GM04504 (cell line): ENCODE results near the gene CLIC2.

ENCODE experiments used
- DNase-seq: peaks from one replicate; pipeline ENCODE4 v3.0.0-alpha.2; 2012; ENCODE audit warnings: low read depth

CLIC2 gene

DNA sequence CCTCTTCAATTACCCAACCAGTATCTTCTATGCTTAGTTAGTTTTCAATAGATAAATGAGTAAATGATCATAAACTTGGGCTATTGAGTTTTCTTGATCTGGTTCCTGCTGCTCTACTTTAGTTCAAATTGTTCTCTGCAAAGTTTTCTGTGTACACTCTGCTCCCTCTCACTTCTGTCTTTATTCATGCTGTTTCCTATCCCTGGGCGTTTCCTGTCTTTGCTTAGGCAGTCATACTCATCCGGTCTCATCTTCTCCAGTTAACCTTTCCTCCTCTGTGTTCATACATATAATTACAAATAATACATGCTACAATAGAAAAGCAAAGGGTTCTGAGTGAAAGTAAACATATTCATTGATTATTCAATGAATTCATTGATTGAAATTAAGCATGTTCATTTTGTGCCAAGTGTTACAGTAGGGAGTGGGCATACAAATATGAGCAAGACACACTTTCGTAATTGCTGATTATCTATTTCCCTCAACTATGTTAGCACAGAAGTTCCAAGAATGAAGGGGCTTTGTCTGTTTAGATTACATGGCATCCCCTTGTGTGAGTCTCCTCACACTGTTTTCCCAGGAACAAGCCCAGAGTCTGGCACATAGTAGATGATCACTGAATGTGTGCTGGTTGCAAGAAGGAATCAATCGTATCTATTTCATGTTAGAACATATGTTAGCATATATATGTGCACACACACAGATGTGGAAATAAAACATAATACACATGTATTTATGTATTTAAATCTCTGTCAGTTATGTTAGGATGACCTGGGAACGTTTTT is 71.3 kb downstream of the CLIC2 start:
- no peak for DNase-seq

DNA sequence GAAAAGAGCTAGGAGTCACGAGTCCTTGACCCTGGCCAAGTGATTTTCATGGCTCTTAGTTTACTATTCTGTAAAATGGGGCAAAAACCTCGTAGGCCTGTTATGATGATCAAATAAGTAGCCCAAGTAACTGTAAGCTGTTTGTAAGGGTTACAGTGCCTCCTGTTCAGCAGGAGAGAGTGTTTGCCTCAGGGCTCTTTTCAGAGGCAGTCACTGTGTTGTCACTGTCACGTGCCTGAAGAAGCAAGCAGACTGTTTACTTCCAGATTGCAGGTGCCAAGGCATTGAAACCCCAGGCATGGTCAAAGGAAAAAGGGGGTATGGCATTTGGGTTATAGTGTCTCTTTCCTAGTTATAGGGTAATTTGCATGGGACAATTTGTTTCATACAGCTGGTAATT is 74.7 kb downstream of the CLIC2 start:
- no peak for DNase-seq

GRCh38 chrX:155251391-155251790 is 83.0 kb downstream of the CLIC2 start:
- DNase-seq, result no peak

GRCh38 chrX:155247497-155247896 is 86.9 kb downstream of the CLIC2 start:
- DNase-seq, result no peak

- DNase-seq, result no peak
Measured at GRCh38 chrX:155246748-155247147, 87.7 kb downstream of the CLIC2 start.

- no peak for DNase-seq
Measured at GRCh38 chrX:155242300-155242699, 92.1 kb downstream of the CLIC2 start.

- DNase-seq, result no peak
Measured at GRCh38 chrX:155237719-155238118, 96.7 kb downstream of the CLIC2 start.

GRCh38 chrX:155235891-155236290 is 98.5 kb downstream of the CLIC2 start:
- no peak for DNase-seq

- no peak for DNase-seq
Measured at GRCh38 chrX:155231163-155231562, 103.3 kb downstream of the CLIC2 start.
